Measurements from ENCODE around the gene ACOT6.
"Not testable (repeated sequence)": the region's sequence is repeated elsewhere in the genome, so short reads cannot be mapped to it uniquely, and the experiment has no call there.

ACOT6 gene

DNA sequence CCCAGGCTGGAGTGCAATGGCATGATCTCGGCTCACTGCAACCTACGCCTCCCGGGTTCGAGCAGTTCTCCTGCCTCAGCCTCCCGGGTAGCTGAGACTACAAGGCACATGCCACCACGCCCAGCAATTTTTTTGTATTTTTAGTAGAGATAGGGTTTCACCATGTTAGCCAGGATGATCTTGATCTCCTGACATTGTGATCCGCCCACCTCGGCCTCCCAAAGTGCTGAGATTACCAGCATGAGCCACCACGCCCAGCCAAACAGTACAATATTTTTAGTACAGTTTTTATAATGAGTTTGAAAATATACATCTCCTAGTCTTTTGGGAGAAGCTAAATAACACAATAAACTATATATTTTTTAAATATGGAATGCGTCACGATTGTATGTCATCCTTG lies 46.9 kb downstream of the ACOT6 start:
- DNase-seq = not testable (repeated sequence)

DNA sequence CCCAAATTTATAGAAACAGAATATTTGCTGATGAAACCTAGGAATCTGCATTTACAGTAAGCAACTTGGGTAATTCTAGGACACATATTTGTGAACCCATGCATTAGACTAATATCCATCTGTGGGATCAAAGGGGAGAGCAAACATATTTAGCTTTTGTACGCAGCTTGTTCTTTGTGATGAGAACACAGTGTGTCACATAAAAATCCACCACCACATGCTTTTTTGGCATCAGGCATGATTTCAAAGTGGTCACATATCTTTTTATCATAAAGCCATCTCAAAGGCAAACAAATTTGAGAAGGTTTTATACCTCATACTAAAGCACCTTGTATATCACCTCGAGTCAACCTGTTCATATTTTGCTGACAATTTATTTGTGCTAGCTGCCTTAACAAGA lies 48.2 kb downstream of the ACOT6 start:
- no peak for DNase-seq

DNA sequence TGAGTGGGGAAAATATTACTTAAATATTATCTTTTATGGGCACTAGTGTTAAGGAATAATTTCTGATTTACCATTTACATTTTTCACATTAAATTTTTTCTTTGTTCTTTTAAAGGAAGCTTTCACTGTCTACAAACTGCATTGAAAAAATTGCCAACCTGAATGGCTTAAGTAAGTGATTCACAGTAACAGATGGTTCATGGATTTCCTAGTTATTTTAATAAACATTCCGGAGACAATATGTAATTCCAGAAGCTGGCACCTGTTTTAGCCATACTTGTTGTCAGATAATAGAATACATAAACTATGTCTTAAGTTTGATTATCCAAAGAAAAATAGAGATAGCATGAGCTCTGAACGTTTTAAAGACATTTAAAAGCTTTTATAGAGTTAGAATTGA lies 49.6 kb downstream of the ACOT6 start:
- DNase-seq = no peak

DNA sequence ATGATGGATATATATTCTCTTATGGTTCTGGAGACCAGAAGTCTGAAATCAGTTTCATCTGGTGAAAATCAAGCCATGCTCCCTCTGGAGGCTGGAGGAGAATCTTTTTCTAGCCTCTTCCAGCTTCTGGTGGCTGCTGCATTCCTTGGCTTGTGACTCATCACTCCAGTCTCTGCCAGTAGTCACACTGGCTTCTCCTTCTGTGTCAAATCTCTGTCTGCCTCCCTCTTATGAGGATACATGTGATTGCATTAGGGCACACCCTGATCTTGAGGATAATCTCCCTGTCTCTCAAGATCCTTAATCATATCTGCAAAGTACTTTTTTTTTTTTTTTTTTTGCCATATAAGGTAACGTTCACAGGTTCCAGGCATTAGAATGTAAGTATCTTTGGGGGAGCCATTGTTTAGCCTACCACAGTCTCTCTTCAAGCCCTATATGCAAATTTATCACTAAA lies 50.2 kb downstream of the ACOT6 start:
- no peak for DNase-seq

DNA sequence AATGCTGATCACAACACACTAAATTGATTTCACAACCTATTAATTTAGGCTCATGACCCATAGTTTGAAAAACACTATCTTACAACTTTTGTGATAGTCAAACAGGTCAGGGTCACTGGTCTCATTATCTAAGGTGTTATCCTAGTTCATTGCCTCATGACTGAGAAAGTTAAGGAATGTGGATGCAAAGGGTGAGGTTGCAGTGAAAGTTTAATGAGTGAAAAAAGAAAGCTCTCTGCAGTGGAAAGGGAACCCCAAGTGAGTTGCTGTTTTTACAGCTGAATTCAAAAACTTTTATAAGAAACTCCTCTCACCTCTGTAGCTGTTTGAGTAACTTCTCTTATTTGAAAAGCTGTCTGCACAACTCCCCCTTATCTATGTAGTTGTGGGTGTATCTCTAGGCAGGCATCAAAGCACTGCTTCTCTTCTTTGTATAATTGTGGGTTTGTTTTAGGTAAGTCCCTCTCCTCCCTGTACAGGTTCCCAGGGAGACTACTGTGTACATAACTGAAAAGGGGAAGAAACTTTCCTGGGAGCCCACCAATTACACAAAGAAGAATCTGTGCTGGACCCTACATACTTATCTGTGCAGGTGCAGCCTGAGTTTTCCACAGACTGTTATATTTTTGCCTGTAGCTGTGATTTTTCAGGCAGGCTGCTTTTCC lies 51.4 kb downstream of the ACOT6 start:
- no peak for DNase-seq

DNA sequence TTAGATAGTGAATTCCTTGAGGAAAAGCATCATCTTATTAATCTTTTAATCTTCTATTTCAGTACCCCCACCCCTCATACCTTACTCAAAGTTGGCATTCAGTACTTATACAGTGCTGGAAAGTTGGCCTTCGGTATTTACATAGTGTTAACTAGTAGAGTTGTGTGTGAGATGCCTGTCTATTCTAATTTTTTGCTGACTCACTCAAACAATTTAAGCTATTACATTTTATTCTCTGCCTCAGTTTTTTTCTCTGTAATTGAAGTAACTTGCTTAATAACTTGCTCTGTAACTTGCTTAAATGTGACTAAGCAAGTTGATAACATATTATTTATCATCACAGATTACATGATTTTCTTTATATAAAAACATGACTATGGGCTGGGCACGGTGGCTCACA lies 52.8 kb downstream of the ACOT6 start:
- DNase-seq = no peak

DNA sequence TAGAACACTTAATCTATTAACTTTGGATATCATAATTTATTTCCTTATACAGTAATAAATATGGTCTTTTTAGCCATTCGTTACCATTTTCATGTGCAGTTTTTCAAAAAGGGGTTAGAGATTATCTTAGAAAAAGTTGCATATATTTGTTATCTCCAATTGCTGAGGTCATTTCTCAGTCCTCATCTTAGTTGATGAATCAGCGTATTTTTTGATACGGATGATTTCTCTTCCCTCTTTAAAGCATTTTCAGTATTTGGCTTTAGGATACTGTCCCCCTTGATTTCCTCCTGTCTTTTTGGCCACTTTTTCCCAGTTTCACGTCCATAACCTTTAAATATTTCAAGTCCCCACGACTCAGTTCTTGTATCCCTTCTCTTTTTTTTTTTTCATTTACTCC lies 54.3 kb downstream of the ACOT6 start:
- DNase-seq = no peak

DNA sequence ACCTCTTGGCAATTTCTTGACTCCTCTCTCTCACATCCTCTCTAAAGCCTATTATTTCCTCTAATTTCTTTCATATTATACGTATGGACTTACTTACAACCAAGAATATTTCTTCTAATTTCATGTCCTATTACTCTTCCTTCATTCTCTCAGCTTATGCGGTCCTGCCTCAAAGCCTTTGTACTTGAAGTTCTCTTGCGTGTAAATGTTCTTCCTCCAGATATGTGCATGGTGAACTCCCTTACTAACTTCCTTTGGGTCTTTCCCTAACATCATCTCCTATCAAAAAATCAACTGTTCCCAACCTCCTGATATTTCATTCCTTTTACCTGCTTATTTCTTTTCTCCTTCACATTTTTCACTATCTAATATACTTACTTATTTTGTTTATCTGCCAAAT lies 55.5 kb downstream of the ACOT6 start:
- DNase-seq = no peak

All from activated naive CD4-positive, alpha-beta T cell (primary cell).